Memory B cell (primary cell): ENCODE measurements around the gene GDPD1.
A peak's percentile ranks its signal among the peaks of the same experiment; 100 is the strongest.
"Not testable (repeated sequence)": the region's sequence is repeated elsewhere in the genome, so short reads cannot be mapped to it uniquely, and the experiment has no call there.

Source experiments
- ATAC-seq: fragments of 150-1000 bp; cut with Tn5 transposase; 2 replicates; pipeline ENCODE4 v1.10.0; 2021; ENCODE audit warnings: low read depth, mild to moderate bottlenecking, moderate library complexity
- DNase-seq, 2 donors: peaks; one replicate each; pipeline ENCODE4 v3.0.0; 2022; ENCODE audit warnings: low spot score in 2 of 2
- H3K27ac Mint-ChIP-seq: one replicate; pipeline ENCODE4 v1.8.0; 2022; ENCODE audit warnings: mild to moderate bottlenecking, moderate library complexity, mixed read lengths
- H3K27me3 Mint-ChIP-seq: one replicate; pipeline ENCODE4 v1.8.0; 2022; ENCODE audit warnings: mixed read lengths
- H3K36me3 Mint-ChIP-seq: one replicate; pipeline ENCODE4 v1.8.0; 2022; ENCODE audit warnings: mild to moderate bottlenecking, mixed read lengths
- H3K4me1 Mint-ChIP-seq: one replicate; pipeline ENCODE4 v1.8.0; 2022; ENCODE audit warnings: mixed read lengths
- H3K4me3 Mint-ChIP-seq: one replicate; pipeline ENCODE4 v1.8.0; 2022; ENCODE audit warnings: mild to moderate bottlenecking, moderate library complexity, mixed read lengths
- H3K9me3 Mint-ChIP-seq: one replicate; pipeline ENCODE4 v1.8.0; 2022; ENCODE audit warnings: mixed read lengths

GDPD1 gene

GRCh38 chr17:59220328-59221158 lies at the start of gene GDPD1:
Gene GDPD1 (plus strand): TSS chr17:59220511. CDS start chr17:59220610, 99 bp downstream.
- Mint-ChIP-seq H3K27me3 (no peaks in the 10 kb centered on the region), H3K9me3 (no peaks in the 10 kb centered on the region), H3K27ac (peak within 1 kb of the TSS; percentile 88), H3K4me1 (peaks cover 7% of the 10 kb centered on the region), H3K36me3 (no peaks in the 10 kb centered on the region), H3K4me3 (peak within 1 kb of the TSS; percentile 94)
- DNase-seq, result peak; percentile 95 to 96
- ATAC-seq, result peak; percentile 98

- Mint-ChIP-seq H3K27ac (no peak overlapping the region), H3K4me3 (no peak overlapping the region), H3K9me3 (no peaks in the 10 kb centered on the region), H3K27me3 (no peaks in the 10 kb centered on the region), H3K36me3 (no peaks in the 10 kb centered on the region), H3K4me1 (peaks cover 4% of the 10 kb centered on the region)
- DNase-seq (no peak), ATAC-seq (no peak)
Observed at GRCh38 chr17:59172436-59173004, 47.8 kb upstream of the GDPD1 start.

- no peaks in the 10 kb centered on the region for H3K9me3 Mint-ChIP-seq
- no peaks in the 10 kb centered on the region for H3K4me1 Mint-ChIP-seq
- ATAC-seq, result no peak
- no peak overlapping the region for H3K4me3 Mint-ChIP-seq
- no peaks in the 10 kb centered on the region for H3K27me3 Mint-ChIP-seq
- no peaks in the 10 kb centered on the region for H3K36me3 Mint-ChIP-seq
- no peak overlapping the region for H3K27ac Mint-ChIP-seq
- DNase-seq, result no peak
Observed at GRCh38 chr17:59174671-59175070, 45.6 kb upstream of the GDPD1 start.

- DNase-seq (no peak), ATAC-seq (no peak)
- Mint-ChIP-seq H3K4me3 (no peak overlapping the region), H3K4me1 (no peaks in the 10 kb centered on the region), H3K27me3 (no peaks in the 10 kb centered on the region), H3K27ac (no peak overlapping the region), H3K9me3 (no peaks in the 10 kb centered on the region), H3K36me3 (no peaks in the 10 kb centered on the region)
Observed at GRCh38 chr17:59175076-59175475, 45.2 kb upstream of the GDPD1 start.

- H3K9me3 Mint-ChIP-seq, result no peaks in the 10 kb centered on the region
- H3K4me1 Mint-ChIP-seq, result no peaks in the 10 kb centered on the region
- no peaks in the 10 kb centered on the region for H3K27me3 Mint-ChIP-seq
- ATAC-seq (no peak), DNase-seq (no peak)
- no peak overlapping the region for H3K4me3 Mint-ChIP-seq
- no peaks in the 10 kb centered on the region for H3K36me3 Mint-ChIP-seq
- no peak overlapping the region for H3K27ac Mint-ChIP-seq
Observed at GRCh38 chr17:59178266-59178985, 41.9 kb upstream of the GDPD1 start.

- not testable (repeated sequence) for H3K27ac Mint-ChIP-seq, H3K36me3 Mint-ChIP-seq, H3K27me3 Mint-ChIP-seq, H3K4me3 Mint-ChIP-seq, H3K9me3 Mint-ChIP-seq, H3K4me1 Mint-ChIP-seq, DNase-seq, ATAC-seq
Observed at GRCh38 chr17:59179601-59180000, 40.7 kb upstream of the GDPD1 start.

GRCh38 chr17:59180626-59181025 lies 39.7 kb upstream of the GDPD1 start:
- Mint-ChIP-seq H3K9me3 (no peaks in the 10 kb centered on the region), H3K36me3 (no peaks in the 10 kb centered on the region), H3K4me1 (peaks cover 3% of the 10 kb centered on the region), H3K27ac (no peak overlapping the region), H3K27me3 (no peaks in the 10 kb centered on the region), H3K4me3 (no peak overlapping the region)
- ATAC-seq (no peak), DNase-seq (no peak)

GRCh38 chr17:59181481-59181880 lies 38.8 kb upstream of the GDPD1 start:
- no peak overlapping the region for H3K27ac Mint-ChIP-seq
- DNase-seq (no peak), ATAC-seq (no peak)
- H3K4me3 Mint-ChIP-seq, result no peak overlapping the region
- no peaks in the 10 kb centered on the region for H3K27me3 Mint-ChIP-seq
- H3K4me1 Mint-ChIP-seq, result peaks cover 4% of the 10 kb centered on the region
- no peaks in the 10 kb centered on the region for H3K36me3 Mint-ChIP-seq
- no peaks in the 10 kb centered on the region for H3K9me3 Mint-ChIP-seq

- no peak overlapping the region for H3K27ac Mint-ChIP-seq
- DNase-seq, result no peak
- H3K27me3 Mint-ChIP-seq, result no peaks in the 10 kb centered on the region
- no peaks in the 10 kb centered on the region for H3K9me3 Mint-ChIP-seq
- ATAC-seq, result no peak
- H3K4me1 Mint-ChIP-seq, result peaks cover 11% of the 10 kb centered on the region
- H3K4me3 Mint-ChIP-seq, result no peak overlapping the region
- no peaks in the 10 kb centered on the region for H3K36me3 Mint-ChIP-seq
Observed at GRCh38 chr17:59185997-59186396, 34.3 kb upstream of the GDPD1 start.

- no peaks in the 10 kb centered on the region for H3K27me3 Mint-ChIP-seq
- peaks cover 11% of the 10 kb centered on the region for H3K4me1 Mint-ChIP-seq
- ATAC-seq (no peak), DNase-seq (no peak)
- H3K9me3 Mint-ChIP-seq, result peaks cover under 1% of the 10 kb centered on the region
- peaks cover under 1% of the 10 kb centered on the region for H3K36me3 Mint-ChIP-seq
- H3K27ac Mint-ChIP-seq, result no peak overlapping the region
- H3K4me3 Mint-ChIP-seq, result no peak overlapping the region
Observed at GRCh38 chr17:59186850-59187249, 33.5 kb upstream of the GDPD1 start.

GRCh38 chr17:59190806-59191205 lies 29.5 kb upstream of the GDPD1 start:
- Mint-ChIP-seq H3K27me3 (no peaks in the 10 kb centered on the region), H3K27ac (no peak overlapping the region), H3K36me3 (peaks cover 2% of the 10 kb centered on the region), H3K4me3 (no peak overlapping the region), H3K4me1 (peaks cover 7% of the 10 kb centered on the region), H3K9me3 (peaks cover 2% of the 10 kb centered on the region)
- ATAC-seq (no peak), DNase-seq (no peak)

- ATAC-seq, result no peak
- no peaks in the 10 kb centered on the region for H3K4me1 Mint-ChIP-seq
- H3K27me3 Mint-ChIP-seq, result no peaks in the 10 kb centered on the region
- H3K36me3 Mint-ChIP-seq, result peaks cover 2% of the 10 kb centered on the region
- peaks cover 2% of the 10 kb centered on the region for H3K9me3 Mint-ChIP-seq
- no peak overlapping the region for H3K27ac Mint-ChIP-seq
- DNase-seq, result no peak
- H3K4me3 Mint-ChIP-seq, result no peak overlapping the region
Observed at GRCh38 chr17:59193336-59193862, 26.9 kb upstream of the GDPD1 start.

- no peaks in the 10 kb centered on the region for H3K4me1 Mint-ChIP-seq
- H3K27ac Mint-ChIP-seq, result no peak overlapping the region
- H3K9me3 Mint-ChIP-seq, result no peaks in the 10 kb centered on the region
- no peak for ATAC-seq
- DNase-seq, result no peak
- H3K4me3 Mint-ChIP-seq, result no peak overlapping the region
- no peaks in the 10 kb centered on the region for H3K36me3 Mint-ChIP-seq
- no peaks in the 10 kb centered on the region for H3K27me3 Mint-ChIP-seq
Observed at GRCh38 chr17:59199398-59199797, 20.9 kb upstream of the GDPD1 start.

GRCh38 chr17:59202320-59202719 lies 18.0 kb upstream of the GDPD1 start:
- H3K27me3 Mint-ChIP-seq, result no peaks in the 10 kb centered on the region
- ATAC-seq (no peak), DNase-seq (no peak)
- no peaks in the 10 kb centered on the region for H3K4me1 Mint-ChIP-seq
- no peaks in the 10 kb centered on the region for H3K36me3 Mint-ChIP-seq
- no peak overlapping the region for H3K4me3 Mint-ChIP-seq
- no peaks in the 10 kb centered on the region for H3K9me3 Mint-ChIP-seq
- H3K27ac Mint-ChIP-seq, result no peak overlapping the region
